ENCODE data around the gene RAE1. TPM values are rescaled to one million over a fixed set of nuclear protein-coding genes. Genes with fewer than 3 reads are reported as not detected.

Gene RAE1
- total RNA-seq, 2 donors from 2014 or later, result 14.3 to 14.5 TPM

DNA sequence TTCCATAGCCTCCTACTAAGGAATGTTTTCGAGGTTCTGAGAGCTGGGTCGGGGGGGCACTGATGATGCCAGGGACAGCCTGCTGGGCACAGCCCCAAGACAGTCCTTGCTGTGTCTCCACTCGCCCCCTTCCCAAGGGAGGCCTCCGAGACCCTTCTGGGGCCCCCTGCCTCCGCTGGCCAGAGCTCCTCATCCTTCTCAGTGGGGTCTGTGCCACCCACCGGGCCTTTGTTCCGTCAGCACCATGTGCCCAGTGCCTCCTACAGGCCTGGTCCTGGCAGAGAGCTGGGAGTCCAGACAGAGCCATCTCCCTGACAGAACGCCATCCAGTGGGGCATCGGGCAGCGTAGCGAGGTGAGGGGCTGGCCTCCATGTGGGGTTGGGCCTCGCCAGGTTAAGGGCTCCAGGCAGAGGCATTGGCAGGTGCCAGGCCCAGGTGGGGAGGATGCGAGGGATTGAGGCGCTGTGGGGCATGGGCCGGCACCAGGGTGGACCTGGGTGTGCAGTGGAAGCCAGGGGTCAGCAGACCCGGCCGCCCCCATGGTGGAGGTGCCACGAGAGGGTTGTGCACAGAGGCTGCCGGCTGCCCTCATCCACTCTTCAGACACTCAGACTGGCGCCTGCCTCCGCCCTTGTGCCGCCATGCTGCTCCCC is 53.5 kb downstream of the RAE1 start:
- DNase-seq (peak; percentile 18), ATAC-seq (no peak)
- intact Hi-C loops (cut with DNase I), result no loop called here

GRCh38 chr20:57405236-57406016 is 54.4 kb downstream of the RAE1 start:
- intact Hi-C loops (cut with DNase I), result no loop called here
- DNase-seq, result peak; percentile 10
- ATAC-seq, result no peak

- DNase-seq (no peak), ATAC-seq (peak; percentile 31 to 34)
- intact Hi-C loops (cut with DNase I), result no loop called here
Observed at GRCh38 chr20:57407541-57407956, 56.5 kb downstream of the RAE1 start.

DNA sequence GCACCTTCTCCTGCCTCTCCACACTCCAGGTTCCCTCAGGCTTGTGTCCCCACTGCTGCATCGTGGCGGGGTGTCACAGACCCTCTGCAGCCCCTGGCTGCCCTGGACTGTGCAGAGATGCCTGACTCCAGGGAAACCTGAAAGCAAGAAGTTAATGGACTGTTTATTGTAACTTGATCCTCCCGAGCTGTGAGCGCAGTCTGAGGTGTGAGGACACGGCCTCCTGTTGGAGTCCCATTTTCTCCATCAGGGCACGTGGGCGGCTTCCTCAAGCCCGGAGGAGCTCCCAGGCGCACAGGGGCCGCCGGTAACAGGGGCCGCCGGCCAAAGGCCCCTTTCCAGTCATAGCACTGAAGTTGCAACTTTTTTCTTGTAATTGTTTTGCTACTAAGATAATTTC is 57.1 kb downstream of the RAE1 start:
- intact Hi-C loops (cut with DNase I), result no loop called here
- ATAC-seq (no peak), DNase-seq (no peak)

GRCh38 chr20:57408536-57409233 is 57.6 kb downstream of the RAE1 start:
- ATAC-seq, result no peak
- DNase-seq, result no peak
- intact Hi-C loops (cut with DNase I), result no loop called here

GRCh38 chr20:57409316-57409671 is 58.2 kb downstream of the RAE1 start:
- intact Hi-C loops (cut with DNase I), result no loop called here
- DNase-seq (no peak), ATAC-seq (no peak)

- DNase-seq, result no peak
- peak; percentile 36 to 48 for ATAC-seq
Observed at GRCh38 chr20:57409672-57410397, 58.8 kb downstream of the RAE1 start.

GRCh38 chr20:57410398-57410920 is 59.4 kb downstream of the RAE1 start:
- ATAC-seq (no peak), DNase-seq (no peak)

More at GRCh38 chr20:57409672-57410397, 58.8 kb downstream of the RAE1 start:
- intact Hi-C loops (cut with DNase I), result no loop called here

GRCh38 chr20:57410924-57411323 is 59.9 kb downstream of the RAE1 start:
- no peak for ATAC-seq
- no peak for DNase-seq
- intact Hi-C loops (cut with DNase I), result no loop called here

More at GRCh38 chr20:57410398-57410920, 59.4 kb downstream of the RAE1 start:
- intact Hi-C loops (cut with DNase I), result no loop called here

- intact Hi-C loops (cut with DNase I), result no loop called here
- ATAC-seq (no peak), DNase-seq (no peak)
Observed at GRCh38 chr20:57411406-57412283, 60.6 kb downstream of the RAE1 start.

- DNase-seq, result no peak
- intact Hi-C loops (cut with DNase I), result no loop called here
Observed at GRCh38 chr20:57412347-57413029, 61.4 kb downstream of the RAE1 start.

GRCh38 chr20:57413986-57414385 is 62.9 kb downstream of the RAE1 start:
- no peak for ATAC-seq
- intact Hi-C loops (cut with DNase I), result no loop called here
- DNase-seq, result no peak

More at GRCh38 chr20:57412347-57413029, 61.4 kb downstream of the RAE1 start:
- no peak for ATAC-seq

- intact Hi-C loops (cut with DNase I), result no loop called here
- ATAC-seq (no peak), DNase-seq (no peak)
Observed at GRCh38 chr20:57414867-57415592, 64.0 kb downstream of the RAE1 start.

- DNase-seq (no peak), ATAC-seq (no peak)
- intact Hi-C loops (cut with DNase I), result no loop called here
Observed at GRCh38 chr20:57415771-57416170, 64.7 kb downstream of the RAE1 start.

DNA sequence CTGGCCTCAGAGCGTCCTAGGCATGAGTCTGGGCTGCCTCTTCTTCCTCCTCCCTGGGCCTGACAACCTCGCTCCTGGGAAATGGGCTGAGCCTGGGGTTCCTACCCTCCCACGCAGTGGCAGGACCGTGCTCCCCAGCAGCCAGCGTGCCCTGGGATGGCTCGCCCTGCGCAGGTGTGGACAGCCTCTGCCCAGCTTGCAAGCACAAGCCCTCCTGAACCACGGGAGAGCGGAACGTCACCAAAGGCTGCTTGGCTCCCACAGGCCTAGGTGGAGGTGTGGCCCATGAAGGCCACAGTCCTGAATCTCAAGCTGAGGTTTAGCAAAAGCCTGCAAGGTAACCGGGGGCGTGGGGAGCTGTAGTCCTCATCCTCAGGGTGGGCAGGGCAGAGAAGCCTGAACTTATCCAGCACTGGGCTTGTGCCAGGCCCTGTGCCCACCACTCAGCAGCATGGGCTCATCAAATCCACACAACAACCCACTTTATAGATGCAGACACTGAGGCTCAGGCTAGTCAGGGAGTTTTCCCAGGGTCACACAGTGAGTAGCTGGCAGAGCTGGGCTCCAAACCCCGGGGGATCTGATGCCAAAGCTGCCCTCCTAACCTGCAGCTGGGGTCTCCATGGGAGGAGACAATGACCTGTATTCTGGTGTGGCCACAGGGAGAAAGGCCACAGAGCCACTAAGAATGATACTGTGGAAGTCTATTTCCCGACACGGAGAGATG is 65.4 kb downstream of the RAE1 start:
- intact Hi-C loops (cut with DNase I), result no loop called here
- DNase-seq, result no peak
- ATAC-seq, result no peak

DNA sequence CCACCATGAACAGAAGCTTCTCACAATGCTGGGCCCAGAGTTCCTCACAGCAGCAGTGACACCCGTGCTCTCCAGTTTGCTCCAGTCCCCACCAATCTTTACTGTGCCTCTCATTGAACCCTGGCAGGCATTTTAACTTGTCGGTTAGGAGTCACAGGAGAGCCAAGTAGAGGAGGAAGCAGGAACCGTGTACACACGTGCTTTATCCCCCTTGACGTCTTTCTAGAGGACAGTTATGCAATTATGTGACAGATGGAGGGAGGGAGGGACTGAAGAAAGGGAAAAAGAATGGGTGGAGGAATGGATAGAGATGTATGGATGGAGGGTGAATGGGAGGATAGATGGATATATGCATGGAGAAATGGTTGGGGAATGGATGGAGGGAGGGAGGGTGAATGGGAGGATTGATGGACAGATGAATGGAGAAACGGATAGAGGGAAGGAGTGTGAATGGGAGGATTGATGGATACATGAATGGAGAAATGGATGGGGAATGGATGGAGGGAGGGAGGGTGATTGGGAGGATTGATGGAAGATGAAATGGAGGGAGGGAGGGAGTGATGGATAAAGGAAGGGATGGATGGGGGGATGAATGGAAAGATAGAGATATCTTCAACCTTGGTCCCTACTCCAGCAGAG is 66.1 kb downstream of the RAE1 start:
- no peak for ATAC-seq
- DNase-seq, result no peak
- intact Hi-C loops (cut with DNase I), result no loop called here
